Measurements from ENCODE around the gene ZFR.
"Not testable (repeated sequence)": the region's sequence is repeated elsewhere in the genome, so short reads cannot be mapped to it uniquely, and the experiment has no call there.

The ZFR gene

GRCh38 chr5:32355686-32356085 is 88.9 kb downstream of the ZFR start:
- no peak for FAIRE-seq

DNA sequence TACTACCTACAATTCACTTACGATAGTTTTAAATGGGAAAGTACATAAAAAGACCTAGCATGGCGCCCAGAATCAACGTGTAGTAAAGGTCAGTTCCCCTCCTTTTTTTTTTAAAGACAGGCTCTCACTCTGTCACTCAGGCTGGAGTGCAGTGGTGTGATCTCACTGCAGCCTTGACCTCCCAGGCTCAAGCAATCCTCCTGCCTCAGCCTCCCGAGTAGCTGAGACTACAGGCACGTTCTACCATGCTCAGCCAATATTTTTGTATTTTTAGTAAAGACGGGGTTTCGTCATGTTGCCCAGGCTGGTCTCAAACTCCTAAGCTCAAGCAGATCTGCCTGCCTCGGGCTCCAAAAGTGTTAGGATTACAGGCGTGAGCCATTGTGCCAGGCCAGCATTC is 91.1 kb downstream of the ZFR start:
- FAIRE-seq = no peak

- no peak for FAIRE-seq
These were observed 91.9 kb downstream of the ZFR start for GRCh38 chr5:32352685-32353084.

GRCh38 chr5:32346869-32347268 is 97.7 kb downstream of the ZFR start:
- no peak for FAIRE-seq

DNA sequence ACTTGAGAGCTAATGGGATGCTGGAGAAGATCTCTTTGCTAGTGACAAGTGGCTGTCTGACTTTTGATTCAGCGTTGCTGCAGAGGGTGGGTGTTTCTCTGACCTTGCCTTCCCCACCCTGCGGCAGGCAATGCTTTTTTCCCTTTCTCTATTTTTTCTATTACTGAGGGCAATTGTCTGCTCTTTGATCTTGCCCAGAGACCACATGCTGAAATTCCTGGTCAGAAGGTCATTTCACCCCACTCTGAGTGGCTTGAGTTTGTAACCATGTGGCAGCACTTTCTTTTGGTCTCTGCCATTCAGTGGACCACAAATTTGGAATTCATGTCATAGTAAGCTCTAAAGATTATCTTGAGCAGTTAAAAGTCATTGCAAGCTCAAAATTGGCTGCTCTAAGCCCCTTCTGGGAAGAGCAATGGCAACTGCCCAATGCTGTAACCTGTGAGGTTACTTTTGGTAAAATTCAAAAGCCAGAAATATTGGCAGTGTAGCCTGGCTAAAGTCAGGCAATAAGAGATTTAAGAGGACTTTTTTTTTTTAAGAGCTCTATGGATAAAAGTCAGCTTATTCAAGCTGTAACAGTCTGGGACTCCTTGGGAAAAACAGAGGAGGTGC is 101.4 kb downstream of the ZFR start:
- no peak for FAIRE-seq

DNA sequence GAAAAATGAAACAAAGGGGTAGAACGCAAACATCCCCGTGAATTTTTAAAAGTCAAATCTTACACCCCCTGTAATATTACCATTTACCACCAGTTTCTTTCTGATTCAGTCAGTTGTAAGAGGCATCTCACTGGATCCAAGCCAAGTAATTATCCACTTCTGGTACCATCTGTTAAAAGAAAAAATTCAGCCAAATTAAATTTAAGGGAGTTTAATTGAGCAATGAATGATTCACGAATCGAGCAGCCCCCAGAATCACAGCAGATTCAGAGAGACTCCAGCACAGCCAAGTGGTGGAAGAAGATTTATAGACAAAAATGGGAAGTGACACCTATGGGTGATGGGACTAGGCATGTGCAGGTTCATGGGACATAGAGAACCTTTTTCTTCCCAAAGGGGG is 101.9 kb downstream of the ZFR start:
- FAIRE-seq = no peak

DNA sequence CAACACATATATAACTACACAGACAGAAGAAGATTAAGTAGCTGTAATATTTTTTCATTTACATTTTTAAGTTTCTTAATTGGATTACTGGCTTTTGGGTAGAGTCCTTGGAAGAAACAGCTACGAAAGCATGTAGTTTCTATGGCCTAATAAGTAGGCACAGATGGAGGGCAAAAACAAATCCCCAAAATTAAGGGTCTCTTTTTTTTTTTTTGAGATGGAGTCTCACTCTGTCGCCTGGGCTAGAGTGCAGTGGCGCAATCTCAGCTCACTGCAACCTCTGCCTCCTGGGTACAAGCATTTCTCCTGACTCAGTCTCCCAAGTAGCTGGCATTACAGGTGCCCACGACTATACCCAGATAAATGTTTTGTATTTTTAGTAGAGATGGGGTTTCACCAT is 104.7 kb downstream of the ZFR start:
- FAIRE-seq = no peak

DNA sequence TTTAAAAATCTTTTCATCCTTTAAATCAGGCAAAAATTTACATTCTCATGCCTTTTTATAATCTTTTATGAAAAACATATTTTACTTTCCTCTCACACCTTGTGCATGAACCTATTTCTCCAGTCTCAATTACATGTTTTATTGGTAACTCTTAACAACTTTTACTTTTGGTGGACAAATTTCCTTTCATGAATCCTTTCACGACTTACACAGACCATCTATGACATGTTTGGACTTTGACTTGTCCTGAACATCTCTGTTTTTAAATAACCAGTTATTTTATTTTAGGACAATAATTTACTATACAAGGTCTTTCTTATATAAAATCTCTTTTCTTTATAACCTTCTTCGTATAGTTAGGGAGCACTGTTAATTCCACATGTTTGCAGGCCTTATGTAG is 105.3 kb downstream of the ZFR start:
- FAIRE-seq = no peak

GRCh38 chr5:32332966-32333365 is 111.6 kb downstream of the ZFR start:
- FAIRE-seq = no peak

- FAIRE-seq = no peak
These were observed 112.2 kb downstream of the ZFR start for GRCh38 chr5:32332361-32332760.

DNA sequence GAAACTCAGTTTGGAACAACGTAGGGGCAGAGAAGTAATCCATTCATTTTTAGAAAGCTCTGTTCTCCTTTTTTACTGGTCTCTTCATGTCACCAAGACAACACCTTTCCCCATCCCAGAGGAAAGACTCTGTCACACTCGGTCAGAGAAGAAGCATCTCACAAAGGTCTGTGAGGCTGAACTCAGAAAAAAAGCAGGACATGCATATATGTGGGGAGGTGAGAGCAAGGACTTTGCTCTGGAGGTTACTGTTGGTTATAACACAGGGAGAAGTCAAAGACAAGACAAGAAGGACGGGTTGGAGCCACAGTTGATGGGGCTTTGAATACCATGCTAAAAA is 112.6 kb downstream of the ZFR start:
- FAIRE-seq = no peak

GRCh38 chr5:32331217-32331934 is 113.2 kb downstream of the ZFR start:
- FAIRE-seq = no peak

- FAIRE-seq = no peak
These were observed 114.2 kb downstream of the ZFR start for GRCh38 chr5:32330126-32330971.

GRCh38 chr5:32329395-32329834 is 115.1 kb downstream of the ZFR start:
- FAIRE-seq = no peak

DNA sequence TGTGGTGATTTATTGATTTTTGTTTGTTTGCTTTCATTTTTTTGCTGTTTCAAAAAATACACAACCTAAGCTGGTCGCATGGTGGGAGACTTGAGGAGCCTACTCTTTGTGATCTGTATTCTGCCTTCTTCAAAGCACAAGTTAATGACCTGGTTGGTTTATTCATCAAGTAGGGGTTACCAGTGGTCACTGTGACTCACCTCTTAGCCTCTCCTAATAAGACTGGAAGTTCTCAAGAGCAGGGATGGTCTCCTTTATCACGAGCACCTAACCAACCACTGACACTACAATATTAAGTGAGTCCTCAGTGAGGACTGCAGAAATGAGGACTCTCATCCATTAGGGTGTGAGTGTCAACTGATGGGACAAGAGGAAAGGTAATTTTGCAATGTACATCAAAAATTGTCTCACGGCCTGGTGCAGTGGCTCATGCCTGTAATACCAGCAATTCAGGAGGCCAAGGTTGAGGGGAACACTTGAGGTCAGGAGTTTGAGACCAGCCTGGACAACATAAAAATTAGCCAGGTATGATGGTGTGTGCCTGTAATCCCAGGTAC is 118.2 kb downstream of the ZFR start:
- no peak for FAIRE-seq

DNA sequence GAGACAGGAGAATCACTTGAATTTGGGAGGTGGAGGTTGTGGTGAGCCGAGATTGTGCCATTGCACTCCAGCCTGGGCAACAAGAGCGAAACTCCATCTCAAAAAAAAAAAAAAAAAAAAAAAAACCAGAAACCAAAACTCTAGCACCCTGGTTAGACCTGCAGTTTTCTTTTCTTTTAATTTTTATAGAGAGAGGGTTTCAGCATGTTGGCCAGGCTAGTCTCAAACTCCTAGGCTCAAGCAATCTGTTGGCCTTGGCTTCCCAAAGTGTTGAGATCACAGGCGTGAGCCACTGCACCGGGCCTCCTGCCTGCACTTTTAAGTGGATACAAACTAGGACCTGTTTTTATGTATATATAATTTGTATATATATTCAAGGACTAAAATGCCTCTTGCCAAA is 118.9 kb downstream of the ZFR start:
- FAIRE-seq = no peak

DNA sequence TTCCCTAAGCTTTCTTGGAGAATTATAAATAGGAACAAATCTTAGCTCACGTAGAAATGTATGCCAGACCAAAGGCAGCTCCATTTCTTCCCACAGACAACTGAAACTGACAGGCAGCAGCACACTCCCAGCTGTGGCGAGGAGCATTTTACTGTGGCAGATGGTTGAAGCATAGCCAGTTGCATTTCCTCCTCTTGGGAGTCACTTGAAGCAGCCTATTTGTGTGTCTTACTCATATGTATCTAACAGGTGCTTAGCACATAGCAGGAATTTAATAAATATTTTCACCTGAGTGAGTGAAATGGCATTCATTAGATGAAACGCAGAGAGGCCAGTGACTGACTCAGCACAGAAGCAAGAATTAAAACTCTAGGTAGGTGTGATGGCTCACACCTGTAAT is 119.5 kb downstream of the ZFR start:
- FAIRE-seq = no peak

DNA sequence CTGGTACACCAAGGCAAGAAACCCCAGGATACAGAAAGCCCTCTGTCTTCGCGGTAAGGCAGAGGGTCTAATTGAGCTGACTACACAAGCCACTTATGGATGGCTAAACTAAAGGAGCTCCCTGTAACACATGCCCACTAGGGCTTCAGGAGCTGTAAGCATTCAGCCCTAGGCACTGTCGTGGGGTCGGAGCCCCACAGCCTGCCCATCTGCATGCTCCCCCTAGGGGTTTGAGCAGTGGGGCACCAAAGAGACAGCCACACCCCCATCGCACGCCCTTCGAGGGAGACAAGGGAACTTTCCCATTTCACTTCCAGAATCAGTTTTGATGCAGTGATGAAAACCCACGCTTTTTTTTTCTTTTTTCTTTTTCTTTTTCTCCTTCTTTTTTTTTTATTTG is 120.8 kb downstream of the ZFR start:
- FAIRE-seq = no peak

- FAIRE-seq = no peak
These were observed 121.7 kb downstream of the ZFR start for GRCh38 chr5:32322882-32323281.

DNA sequence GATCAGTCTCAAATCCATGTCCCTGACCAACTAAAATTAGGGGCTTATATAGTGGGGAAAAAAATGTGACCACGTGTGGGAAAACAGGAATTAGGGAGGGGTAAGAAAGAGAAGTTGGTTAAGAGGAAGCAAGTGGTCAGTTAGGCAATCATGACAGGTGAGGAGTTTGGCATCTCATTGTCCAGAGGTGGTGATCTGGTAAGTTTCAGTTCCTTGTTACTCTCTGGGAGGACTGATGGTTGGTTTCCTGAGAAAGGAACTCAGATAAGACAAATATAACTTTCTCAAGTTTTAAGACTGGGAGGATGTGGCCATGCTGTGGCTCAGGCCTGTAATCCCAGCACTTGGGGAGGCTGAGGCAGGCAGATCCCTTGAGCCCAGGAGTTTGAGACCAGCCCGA is 122.8 kb downstream of the ZFR start:
- not testable (repeated sequence) for FAIRE-seq

DNA sequence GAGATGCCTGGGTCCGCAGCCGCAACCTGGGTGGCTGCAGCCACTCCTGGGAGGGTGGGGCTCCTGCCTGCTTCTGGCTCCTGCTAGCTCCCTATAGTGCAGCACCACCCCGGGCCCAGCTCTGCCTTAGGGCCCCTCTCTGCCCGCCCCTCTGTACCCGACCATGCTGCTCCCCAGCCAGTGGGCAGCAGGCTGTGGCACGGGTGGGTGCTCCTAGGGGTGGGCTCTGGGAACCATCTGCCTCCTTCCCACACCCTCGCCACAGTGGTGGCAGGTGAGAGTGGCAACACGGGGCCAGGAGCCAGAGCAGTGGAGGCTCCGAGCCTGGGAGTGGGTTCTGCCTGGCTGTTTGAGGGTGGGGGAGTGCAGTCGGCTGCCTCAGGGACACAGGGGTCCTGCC is 124.0 kb downstream of the ZFR start:
- FAIRE-seq = no peak

DNA sequence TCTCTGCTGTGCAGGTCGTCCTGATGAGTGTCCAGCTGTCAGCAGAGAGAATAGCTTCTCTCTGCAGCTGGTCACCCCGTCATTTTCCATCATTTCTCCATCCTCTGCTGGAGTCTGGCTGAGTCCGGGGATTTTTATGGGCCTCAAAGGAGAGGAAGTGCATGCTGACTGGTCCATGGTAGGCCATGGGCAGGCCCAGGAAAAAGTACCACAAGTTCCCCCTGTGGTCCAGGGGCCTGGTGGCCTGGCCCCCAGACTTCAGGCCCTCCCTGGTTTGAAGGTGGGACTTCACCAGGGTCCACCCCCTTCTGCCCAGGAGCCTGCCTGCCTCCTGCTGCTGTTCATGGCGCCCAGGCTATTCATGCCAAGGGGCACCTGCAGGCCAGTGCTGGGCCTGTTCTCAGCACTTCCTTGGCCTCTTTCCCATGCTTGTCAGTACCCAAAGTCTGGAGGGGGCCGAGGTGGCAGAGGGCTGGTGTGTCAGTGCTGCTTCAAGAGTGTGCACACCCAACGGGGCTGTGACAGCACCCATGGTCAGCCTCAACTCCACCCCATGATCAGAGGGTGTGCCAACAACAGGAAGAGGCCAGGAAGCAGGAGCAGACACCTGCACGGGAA is 124.5 kb downstream of the ZFR start:
- FAIRE-seq = no peak

DNA sequence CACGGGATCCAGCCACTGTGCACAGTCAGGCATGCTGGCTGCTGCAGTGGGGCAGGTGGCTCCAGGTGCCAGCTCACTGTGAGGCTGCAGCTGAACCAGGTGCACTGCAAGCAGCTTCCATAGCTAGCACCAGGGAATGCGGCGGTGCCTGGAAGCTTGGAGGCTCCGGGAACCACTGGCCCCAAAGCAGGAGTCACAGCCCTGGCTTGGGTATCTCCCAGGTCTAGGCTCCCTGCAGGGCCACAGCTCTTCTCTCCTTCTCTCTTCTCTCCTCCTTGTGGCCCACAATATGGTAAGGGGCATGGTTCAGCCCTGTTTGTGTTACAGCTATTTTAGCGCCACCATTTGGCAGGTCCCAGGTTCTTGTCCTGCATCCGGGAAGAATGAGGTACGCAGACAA is 125.1 kb downstream of the ZFR start:
- no peak for FAIRE-seq
